WTC11 (cell line): ENCODE results near the gene GGACT. TPM values are rescaled to one million over a fixed set of nuclear protein-coding genes. Genes with fewer than 3 reads are reported as not detected.

Source experiments
- ATAC-seq: fragments of 200-7000 bp; cut with Tn5 transposase; 2 replicates; pipeline ENCODE4 v1.10.0; 2021; ENCODE audit warnings: mild to moderate bottlenecking, moderate library complexity
- CTCF ChIA-PET: fragments of 300-600 bp; sonication (Branson Sonifier 250); formaldehyde crosslinking; loops from one replicate; lab custom pipeline; 2021; ENCODE audit warnings: antibody characterized with exemption; lab: Charles Lee
- POLR2A ChIA-PET: fragments of 350-600 bp; sonication (Branson Sonifier 250); formaldehyde crosslinking; loops from one replicate; lab custom pipeline; 2021; ENCODE audit warnings: antibody characterized with exemption; lab: Charles Lee
- DNase-seq: peaks from one replicate; pipeline ENCODE4 v3.0.0; 2021; ENCODE audit warnings: low spot score
- H3K27ac Mint-ChIP-seq: 2 replicates; pipeline ENCODE4 v1.8.0; 2021; ENCODE audit warnings: mixed read lengths
- H3K27me3 Mint-ChIP-seq: 2 replicates; pipeline ENCODE4 v1.8.0; 2021; ENCODE audit warnings: low read depth, mild to moderate bottlenecking, moderate library complexity, mixed read lengths
- H3K36me3 Mint-ChIP-seq: 2 replicates; pipeline ENCODE4 v1.8.0; 2021; ENCODE audit warnings: mixed read lengths
- H3K4me1 Mint-ChIP-seq: 2 replicates; pipeline ENCODE4 v1.8.0; 2022; ENCODE audit warnings: mixed read lengths
- H3K4me3 Mint-ChIP-seq: 2 replicates; pipeline ENCODE4 v1.8.0; 2021; ENCODE audit warnings: mild to moderate bottlenecking, moderate library complexity, mixed read lengths
- H3K9me3 Mint-ChIP-seq: 2 replicates; pipeline ENCODE4 v1.8.0; 2021; ENCODE audit warnings: mixed read lengths
- CTCF ChIP-seq: fragments of 200-600 bp; IDR thresholded peaks from 2 replicates; pipeline ENCODE4 v1.8.0; 2022; ENCODE audit warnings: antibody characterized with exemption
- E2F4 ChIP-seq: sonication (generic); formaldehyde crosslinking; IDR thresholded peaks from 2 replicates; pipeline ENCODE4 v1.8.1; 2022; ENCODE audit warnings: low read depth, mild to moderate bottlenecking, moderate library complexity, missing genetic modification reagents, borderline replicate concordance
- ELF4 ChIP-seq: sonication (generic); formaldehyde crosslinking; IDR thresholded peaks from 2 replicates; pipeline ENCODE4 v1.8.1; 2022; ENCODE audit warnings: low read depth, mild to moderate bottlenecking, moderate library complexity, missing genetic modification reagents
- ETV6 ChIP-seq: sonication (generic); formaldehyde crosslinking; IDR thresholded peaks from 2 replicates; pipeline ENCODE4 v1.8.1; 2022; ENCODE audit warnings: mild to moderate bottlenecking, missing genetic modification reagents
- FOXK1 ChIP-seq: sonication (generic); formaldehyde crosslinking; IDR thresholded peaks from 2 replicates; pipeline ENCODE4 v1.8.0; 2022; ENCODE audit warnings: mild to moderate bottlenecking, moderate library complexity, missing genetic modification reagents
- IRF1 ChIP-seq: sonication (generic); formaldehyde crosslinking; IDR thresholded peaks from 2 replicates; pipeline ENCODE4 v1.8.0; 2023; ENCODE audit warnings: missing genetic modification reagents
- MLX ChIP-seq: sonication (generic); formaldehyde crosslinking; IDR thresholded peaks from 2 replicates; pipeline ENCODE4 v1.8.1; 2023; ENCODE audit warnings: mild to moderate bottlenecking, missing genetic modification reagents, moderate library complexity
- NFE2L1 ChIP-seq: sonication (generic); formaldehyde crosslinking; IDR thresholded peaks from 2 replicates; pipeline ENCODE4 v1.8.1; 2023; ENCODE audit warnings: missing genetic modification reagents
- NFYB ChIP-seq: sonication (generic); formaldehyde crosslinking; conservative IDR thresholded peaks from 2 replicates; pipeline ENCODE4 v1.8.0; 2022; ENCODE audit warnings: low read depth, missing genetic modification reagents
- PRDM15 ChIP-seq: sonication (generic); formaldehyde crosslinking; IDR thresholded peaks from 2 replicates; pipeline ENCODE4 v1.8.0; 2022; ENCODE audit warnings: missing genetic modification reagents
- SMAD3 ChIP-seq: sonication (generic); formaldehyde crosslinking; IDR thresholded peaks from 2 replicates; pipeline ENCODE4 v1.8.0; 2022; ENCODE audit warnings: missing genetic modification reagents, mild to moderate bottlenecking, borderline replicate concordance
- TCF7 ChIP-seq: sonication (generic); formaldehyde crosslinking; IDR thresholded peaks from 2 replicates; pipeline ENCODE4 v1.8.0; 2022; ENCODE audit warnings: mild to moderate bottlenecking, low read depth, missing genetic modification reagents, moderate library complexity
- TEAD1 ChIP-seq: sonication (generic); formaldehyde crosslinking; IDR thresholded peaks from 2 replicates; pipeline ENCODE4 v1.8.0; 2022; ENCODE audit warnings: mild to moderate bottlenecking, missing genetic modification reagents
- TEAD4 ChIP-seq: sonication (generic); formaldehyde crosslinking; IDR thresholded peaks from 2 replicates; pipeline ENCODE4 v1.8.0; 2022; ENCODE audit warnings: mild to moderate bottlenecking, missing genetic modification reagents
- USF2 ChIP-seq: sonication (generic); formaldehyde crosslinking; IDR thresholded peaks from 2 replicates; pipeline ENCODE4 v1.8.1; 2023; ENCODE audit warnings: mild to moderate bottlenecking, missing genetic modification reagents, moderate library complexity
- ZNF138 ChIP-seq: sonication (generic); formaldehyde crosslinking; conservative IDR thresholded peaks from 2 replicates; pipeline ENCODE4 v1.8.1; 2022; ENCODE audit warnings: mild to moderate bottlenecking, moderate library complexity, missing genetic modification reagents
- ZNF425 ChIP-seq: fragments of 250-450 bp; sonication (Bioruptor Pico); conservative IDR thresholded peaks from 2 replicates; pipeline ENCODE4 v1.9.0; 2021; ENCODE audit warnings: mild to moderate bottlenecking
- total RNA-seq: library from RNA; stranded (reverse); gene quantifications from 3 replicates; pipeline ENCODE4 v1.2.3, GENCODE V29; 2021

The GGACT gene
- total RNA-seq, 1 experiment from 2014 or later: 2.4 TPM

- ATAC-seq: no peak
- no peaks in the 10 kb centered on the region for H3K9me3 Mint-ChIP-seq
- H3K27ac Mint-ChIP-seq: peak overlapping the region; percentile 71; the same call in 1 of the 2 replicates
- POLR2A ChIA-PET: no interaction called here
- H3K4me1 Mint-ChIP-seq: peaks cover 10% of the 10 kb centered on the region
- no peak for DNase-seq
- H3K36me3 Mint-ChIP-seq: no peaks in the 10 kb centered on the region
- no peak for TF ChIP-seq ZNF425
- TF ChIP-seq SMAD3 (CRISPR knock-in tag): no peak
- no peak for TF ChIP-seq CTCF
- no peak for TF ChIP-seq USF2 (CRISPR knock-in tag)
- TF ChIP-seq NFYB (CRISPR knock-in tag): no peak
- TF ChIP-seq IRF1 (CRISPR knock-in tag): no peak
- no peak for TF ChIP-seq ELF4 (CRISPR knock-in tag)
- TF ChIP-seq E2F4: no peak
- no peak for TF ChIP-seq TCF7 (CRISPR knock-in tag)
- TF ChIP-seq MLX (CRISPR knock-in tag): no peak
- TF ChIP-seq FOXK1: no peak
- TF ChIP-seq ETV6: no peak
- no peak for TF ChIP-seq ZNF138 (CRISPR knock-in tag)
- TF ChIP-seq, all 79 proteins: peak for 0
- CTCF ChIA-PET: no interaction called here
- no peak overlapping the region for H3K4me3 Mint-ChIP-seq
- no peaks in the 10 kb centered on the region for H3K27me3 Mint-ChIP-seq
Observed at GRCh38 chr13:100540621-100541020, 48.0 kb downstream of the GGACT start.

- no peaks in the 10 kb centered on the region for H3K9me3 Mint-ChIP-seq
- ChIA-PET POLR2A (no interaction called here), CTCF (no interaction called here)
- TF ChIP-seq TEAD1: no peak
- no peak for TF ChIP-seq TEAD4 (CRISPR knock-in tag)
- no peak for TF ChIP-seq NFE2L1 (CRISPR knock-in tag)
- no peak for TF ChIP-seq PRDM15 (CRISPR knock-in tag)
- peaks cover 17% of the 10 kb centered on the region for H3K4me1 Mint-ChIP-seq
- no peak for ATAC-seq
- no peaks in the 10 kb centered on the region for H3K36me3 Mint-ChIP-seq
- 0 out of 2 replicates have a peak overlapping the region, but pooled peaks have one; percentile 67 for H3K27ac Mint-ChIP-seq
- H3K27me3 Mint-ChIP-seq: no peaks in the 10 kb centered on the region
- no peak for DNase-seq
- no peak overlapping the region for H3K4me3 Mint-ChIP-seq
Observed at GRCh38 chr13:100537951-100538462, 50.6 kb downstream of the GGACT start.
